ENCODE data around the gene BMPR1A. TPM values are rescaled to one million over a fixed set of nuclear protein-coding genes. Genes with fewer than 3 reads are reported as not detected.
A peak's percentile ranks its signal among the peaks of the same experiment; 100 is the strongest.
"Not testable (repeated sequence)": the region's sequence is repeated elsewhere in the genome, so short reads cannot be mapped to it uniquely, and the experiment has no call there.

BMPR1A gene
- total RNA-seq, 1 donor from 2014 or later: 0.51 TPM

DNA sequence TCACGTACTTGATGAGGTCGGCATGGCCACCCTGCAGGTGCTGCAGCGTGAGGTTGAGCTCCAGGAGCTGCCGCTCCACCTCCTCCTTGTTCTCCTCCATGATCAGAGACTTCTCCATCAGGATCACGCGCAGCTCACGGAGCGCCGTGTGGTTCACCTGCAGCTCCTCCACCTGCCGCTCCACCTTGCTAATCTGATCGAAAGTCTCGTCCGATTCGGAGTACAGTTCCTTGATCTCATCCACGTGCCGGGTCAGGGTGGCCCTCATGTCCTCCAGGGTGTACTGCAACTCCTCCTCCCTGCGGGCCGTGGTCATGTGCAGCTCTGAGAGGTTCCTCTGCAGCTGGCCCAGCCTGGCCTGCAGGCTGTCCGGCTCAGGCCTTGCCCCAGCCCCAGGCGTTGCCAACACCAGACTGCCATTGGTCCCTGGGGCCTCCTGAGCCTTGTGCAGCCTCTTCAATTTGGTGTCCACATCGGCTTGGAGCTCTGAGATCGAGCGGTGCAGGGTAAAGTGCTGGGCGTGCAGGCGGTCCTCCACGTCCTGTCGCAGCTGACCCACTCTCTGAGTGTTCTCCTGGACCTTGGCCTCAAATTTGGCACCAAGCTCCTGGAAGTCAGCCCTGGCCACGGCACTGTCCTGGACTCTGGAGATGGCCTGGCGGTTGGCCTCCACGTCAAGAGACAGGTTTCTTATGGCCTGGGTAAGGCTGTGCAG lies 187.1 kb downstream of the BMPR1A start:
- no peak for DNase-seq

DNA sequence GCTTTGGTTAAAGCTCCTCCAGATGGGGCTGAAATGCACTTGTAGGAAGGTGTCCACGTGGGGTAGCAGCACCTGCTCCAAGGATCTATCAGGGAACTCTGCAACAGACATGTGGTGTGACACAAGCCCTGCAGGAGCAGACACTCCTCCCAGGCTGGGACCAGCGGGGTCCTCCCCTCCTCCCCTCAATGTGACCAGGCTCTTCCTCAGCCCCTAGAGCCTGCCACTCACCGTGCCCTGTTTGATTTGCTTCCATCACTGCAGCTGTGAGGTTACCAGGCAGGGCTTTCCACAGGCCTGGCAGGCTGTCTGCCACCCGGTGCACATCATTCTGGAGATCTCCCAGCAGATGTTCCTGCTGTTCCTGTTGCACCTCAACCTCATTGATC lies 187.6 kb downstream of the BMPR1A start:
- no peak for DNase-seq

DNA sequence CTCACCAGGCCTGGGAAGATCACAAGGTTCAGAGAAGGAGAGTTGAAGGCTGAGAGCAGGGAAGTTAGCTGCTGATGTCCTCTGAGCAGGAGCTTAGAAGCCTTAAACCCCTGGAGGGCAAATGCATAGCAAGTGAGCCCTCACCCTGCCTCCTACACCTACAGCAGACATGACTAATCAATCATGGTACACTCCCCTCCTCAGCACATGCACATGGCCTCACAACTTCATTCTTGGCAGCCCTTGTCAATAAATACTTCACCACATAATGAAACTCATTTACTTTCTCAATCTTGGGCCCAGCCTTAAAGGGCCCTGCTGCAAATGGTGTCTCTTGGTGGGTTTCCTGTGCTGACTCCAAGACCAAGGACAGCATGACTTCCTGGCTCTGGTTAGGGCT lies 188.1 kb downstream of the BMPR1A start:
- no peak for DNase-seq

DNA sequence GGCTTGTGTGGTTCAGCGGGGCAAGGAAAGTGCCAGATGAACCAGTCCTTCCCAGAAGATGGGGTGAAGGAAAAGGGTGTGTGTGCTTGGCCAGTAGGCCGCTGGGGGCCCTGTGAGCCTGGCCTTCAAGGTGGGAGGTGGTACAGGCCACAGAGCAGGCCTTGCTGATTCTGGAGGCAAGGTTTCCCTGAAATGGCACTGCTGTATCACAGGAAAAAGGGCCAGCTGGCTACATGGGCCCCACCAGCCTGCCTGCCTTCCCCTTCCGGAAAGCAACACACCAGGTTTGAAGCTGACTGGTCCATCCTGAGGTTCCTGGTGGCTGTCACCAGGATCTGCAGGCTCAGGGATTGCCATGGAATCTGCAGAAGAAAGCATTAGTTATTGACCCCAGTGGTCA lies 188.5 kb downstream of the BMPR1A start:
- no peak for DNase-seq

DNA sequence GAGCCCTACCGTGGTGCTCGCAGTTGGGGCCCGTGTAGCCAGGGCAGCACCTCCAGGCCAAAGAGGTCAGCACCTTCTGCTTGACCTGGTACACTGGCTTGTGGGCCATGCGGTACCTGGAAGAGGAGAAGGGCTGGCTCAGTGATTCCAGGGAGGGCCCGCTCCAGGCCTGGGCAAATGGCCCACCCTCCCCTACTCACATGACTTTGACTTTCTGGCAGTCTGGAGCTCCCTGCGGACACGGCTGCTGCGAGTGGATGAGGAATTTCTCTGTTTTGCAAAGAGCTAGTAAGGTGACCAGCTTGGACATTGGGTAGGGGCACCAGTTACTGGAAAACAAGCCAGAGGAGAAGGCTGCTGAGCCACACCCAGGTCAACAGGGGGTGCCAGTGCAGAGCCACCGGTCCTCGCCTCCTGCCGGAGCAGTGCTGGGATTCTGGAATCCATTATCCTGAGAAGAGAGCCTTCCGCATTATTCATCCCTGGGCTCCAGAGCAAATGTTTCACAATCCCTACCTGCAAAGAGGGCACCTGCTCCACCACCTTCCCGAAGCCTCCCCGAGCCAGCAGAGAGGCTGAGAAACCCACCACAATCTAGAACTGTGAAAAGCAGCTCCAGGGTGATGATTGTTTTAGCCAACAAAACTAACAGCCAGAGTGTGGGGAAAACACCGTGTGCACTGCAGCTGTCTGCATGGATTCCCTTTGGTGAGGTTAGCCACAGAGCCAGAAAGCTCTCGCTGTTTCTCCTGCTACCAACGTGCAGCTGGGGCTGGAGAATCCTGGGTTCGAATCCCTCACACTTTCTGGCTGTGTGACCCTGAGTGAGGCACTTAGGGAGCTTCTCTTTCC lies 189.2 kb downstream of the BMPR1A start:
- peak; percentile 34 for DNase-seq

DNA sequence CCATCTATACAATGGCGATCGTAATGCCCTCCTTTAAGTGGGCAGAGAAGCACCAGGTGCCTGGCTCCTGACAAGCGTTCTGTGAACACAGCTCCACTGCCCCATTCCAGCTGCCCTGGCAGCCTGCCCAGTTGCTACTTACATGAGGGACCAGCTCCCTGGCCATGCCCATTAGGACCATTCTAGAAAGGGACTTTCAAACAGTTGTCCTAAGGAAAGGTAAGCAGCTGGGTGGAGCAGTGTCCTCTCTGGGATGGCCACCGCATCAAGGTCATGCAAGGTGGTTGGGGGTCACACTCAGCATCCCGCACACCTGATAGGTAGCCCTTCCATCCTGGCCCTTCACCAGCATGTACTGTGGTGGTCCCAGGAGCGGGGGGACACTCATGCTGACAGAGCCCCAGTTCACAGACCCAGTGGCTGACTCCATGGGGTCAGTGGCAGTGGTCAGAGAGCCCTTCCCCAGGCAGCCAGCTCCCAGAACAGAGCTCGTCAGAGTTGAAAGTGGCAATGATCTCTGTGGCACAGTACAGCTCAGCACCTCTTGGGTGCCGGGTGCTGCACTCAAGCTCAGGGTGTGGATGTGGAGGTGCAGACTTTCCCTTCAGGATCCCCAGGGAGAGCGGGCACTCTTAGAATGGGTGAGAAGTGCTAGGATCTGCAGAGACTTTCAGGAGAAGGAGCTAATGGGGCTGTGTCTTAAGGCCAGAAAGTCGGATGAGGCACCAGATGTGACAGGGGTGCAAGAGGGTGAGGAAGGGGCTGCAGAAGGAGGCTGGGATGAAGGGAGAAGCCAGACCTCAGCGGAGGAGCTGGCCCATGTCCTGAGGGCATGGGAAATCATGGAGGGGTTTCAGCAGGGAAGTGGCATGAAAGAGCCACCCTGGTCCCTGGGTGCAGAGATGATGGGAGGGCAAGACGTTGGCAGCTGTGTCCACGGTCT lies 190.1 kb downstream of the BMPR1A start:
- no peak for DNase-seq

DNA sequence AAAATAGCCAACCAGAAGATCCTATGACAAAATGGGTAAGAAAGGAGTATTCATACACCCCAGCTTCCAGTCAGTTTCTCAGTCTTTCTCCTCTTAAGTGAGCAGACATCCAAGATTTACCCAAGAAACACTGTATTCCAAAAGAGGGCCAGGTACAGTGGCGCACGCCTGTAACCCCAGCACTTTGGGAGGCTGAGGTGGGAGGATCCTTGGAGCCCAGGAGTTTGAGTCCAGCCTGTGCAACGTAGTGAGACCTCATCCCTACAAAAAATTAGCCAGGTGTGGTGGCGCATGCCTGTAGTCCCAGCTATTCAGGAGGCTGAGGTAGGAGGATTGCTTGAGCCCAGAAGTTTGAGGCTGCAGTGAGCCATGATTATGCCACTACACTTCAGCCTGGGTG lies 191.4 kb downstream of the BMPR1A start:
- not testable (repeated sequence) for DNase-seq

DNA sequence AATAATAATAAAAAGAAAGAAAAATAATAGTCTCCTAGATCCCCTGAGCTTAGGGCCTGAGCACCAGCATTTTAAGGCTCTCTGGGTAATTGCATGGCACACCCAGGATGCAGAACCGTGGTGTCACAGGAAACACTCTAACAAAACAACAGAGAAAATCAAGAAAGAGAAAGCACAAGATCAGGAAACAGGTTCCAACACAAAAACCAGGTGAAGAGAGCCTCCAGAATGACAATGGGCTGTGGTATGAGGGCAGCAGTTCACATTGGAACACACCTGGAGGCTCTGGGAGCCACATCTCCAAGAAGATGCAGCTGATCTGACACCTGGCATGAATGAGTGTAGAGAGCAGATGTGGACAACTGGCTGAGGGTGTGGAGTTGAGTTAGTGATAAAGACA lies 193.9 kb downstream of the BMPR1A start:
- no peak for DNase-seq

DNA sequence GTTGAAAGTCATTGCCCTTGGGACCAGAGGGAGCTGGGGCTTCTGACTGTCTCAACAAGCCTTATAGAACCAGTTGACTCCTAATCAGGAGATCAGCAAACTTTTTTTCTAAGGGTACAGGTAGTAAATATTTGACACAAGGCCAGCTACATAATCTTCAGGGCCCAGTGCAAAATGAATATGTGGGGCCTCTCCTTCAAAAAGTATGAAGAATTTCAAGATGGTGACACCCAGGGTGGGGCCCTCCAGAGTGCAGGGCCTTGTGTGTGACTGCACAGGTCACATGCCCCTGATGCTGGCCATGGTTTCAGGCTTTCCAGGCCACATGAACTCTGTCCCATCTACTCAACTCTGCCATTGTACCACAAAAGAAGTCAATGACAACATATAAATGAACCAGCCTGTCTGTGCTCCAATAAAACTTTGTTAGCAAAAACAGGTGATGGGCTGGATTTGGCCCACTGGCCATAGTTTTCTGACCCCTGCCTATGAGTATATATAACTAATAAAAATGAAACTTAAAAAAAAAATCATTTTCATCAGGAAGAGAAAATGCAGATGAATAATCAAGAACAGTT lies 194.9 kb downstream of the BMPR1A start:
- no peak for DNase-seq

DNA sequence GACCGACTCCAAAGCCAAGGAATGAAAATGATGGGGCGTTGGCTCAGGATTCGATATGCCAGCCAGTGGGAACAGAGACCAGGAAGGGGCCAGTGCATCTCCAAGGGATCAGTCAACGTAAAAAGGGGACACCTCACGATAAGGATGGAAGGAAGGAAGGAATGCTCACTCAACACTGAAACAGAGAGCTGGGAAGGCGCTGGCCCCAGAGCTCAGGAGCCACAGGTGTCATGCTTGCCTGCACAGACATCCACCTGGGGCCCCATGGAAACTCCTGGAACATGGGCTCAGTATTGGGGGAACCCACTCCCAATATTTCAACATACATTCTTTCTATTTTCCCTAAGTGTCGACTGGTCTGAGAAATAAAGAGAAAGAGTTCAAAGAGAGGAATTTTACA lies 195.7 kb downstream of the BMPR1A start:
- no peak for DNase-seq

DNA sequence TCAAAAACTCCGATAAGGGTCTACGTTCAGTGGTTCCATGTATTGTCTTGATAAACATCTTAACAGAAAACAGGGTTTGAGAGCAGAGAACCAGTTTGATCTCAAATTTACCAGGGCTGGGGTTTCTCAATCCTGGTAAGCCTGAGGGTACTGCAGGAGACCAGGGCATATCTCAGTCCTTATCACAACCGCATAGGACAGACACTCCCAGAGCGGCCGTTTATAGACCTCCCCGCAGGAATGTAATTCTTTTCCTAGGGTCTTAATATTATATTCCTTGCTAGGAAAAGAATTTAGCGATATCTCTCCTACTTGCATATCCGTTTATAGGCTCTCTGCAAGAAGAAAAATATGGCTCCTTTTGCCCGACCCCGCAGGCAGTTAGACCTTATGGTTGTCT lies 196.3 kb downstream of the BMPR1A start:
- DNase-seq: not testable (repeated sequence)

DNA sequence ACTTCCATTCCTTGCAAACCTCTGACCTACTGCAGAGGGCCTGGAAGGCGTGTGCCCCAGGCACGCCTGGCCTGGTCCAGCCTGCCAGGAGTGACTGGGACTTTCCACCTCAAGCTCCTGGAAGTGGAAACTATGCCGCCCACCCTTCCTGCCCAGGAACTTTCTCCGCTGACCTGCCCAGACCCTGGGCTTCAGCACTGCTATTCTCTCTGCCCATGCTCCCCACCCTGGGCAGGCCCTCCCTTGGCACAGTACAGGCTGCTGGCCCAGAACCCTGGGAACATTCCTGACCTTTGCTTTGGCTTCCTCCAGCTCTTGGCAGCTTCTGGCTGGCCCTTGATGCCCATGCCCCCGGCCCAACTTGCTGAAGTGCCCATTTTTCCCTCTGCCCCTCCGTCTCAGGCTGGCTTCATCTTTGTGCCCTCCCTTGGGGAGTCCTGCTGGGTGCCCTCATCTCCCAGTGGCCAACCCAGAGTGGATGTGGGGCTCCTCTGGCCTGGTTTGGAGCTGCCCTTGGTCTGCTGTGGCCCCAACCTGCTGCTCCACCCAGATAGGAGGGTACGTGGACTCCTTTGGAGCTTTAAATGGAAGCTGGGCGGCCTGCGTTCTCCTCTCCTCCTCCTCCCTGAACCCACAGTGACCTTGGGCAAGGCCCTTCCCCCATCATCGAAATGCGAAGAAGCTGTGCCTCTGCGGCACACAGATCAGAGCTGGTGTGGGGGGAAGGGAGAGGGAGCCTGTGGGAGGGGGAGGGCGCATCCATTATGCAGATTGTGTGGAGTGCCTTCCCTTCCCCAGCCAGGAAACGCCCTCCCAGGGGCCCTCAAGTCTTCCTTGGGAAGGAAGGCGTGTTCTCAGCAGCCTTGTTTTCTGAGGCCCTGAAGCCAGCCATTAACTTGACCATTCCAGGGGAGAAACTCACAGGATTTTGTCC lies 197.6 kb downstream of the BMPR1A start:
- DNase-seq: peak; percentile 87

DNA sequence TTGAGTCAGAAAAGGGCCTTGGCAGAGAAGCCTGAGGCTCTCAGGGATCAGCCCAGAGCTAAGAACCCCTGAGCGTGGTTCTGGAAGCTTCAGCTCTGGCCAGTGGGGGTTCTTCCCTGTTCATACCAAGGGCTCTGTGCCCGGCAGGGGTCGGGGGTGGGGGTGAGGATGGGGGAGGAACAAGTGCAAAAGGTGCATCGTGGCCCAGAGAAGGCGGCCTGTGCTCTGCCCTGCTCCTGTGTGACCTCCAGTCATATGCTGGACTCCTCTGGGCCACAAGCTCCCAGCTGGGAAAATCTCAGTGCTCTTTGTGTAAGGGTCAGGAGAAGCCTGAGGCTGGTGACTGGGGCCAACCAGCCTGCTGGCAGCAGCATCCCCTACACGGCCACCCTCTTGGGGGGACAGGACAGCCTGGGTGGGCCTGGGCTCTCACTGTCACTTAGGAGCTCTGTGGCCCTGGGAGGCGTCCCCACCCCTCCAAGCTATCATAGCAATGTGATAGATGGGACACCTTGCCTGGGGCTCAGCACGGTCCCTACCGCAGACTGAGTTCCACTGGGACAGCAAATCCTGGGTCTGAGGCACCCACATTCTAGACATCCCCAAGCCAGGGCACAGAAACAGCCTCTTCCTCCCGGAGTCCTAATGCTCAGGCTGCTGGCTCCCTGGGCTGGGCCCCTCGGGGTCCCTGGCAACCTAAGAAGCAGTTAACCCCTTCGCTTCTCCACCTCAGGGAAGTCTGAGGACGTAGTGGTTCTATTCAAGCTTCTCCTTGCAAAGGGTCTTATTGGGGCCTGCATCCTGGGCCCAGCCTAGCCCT lies 198.5 kb downstream of the BMPR1A start:
- DNase-seq: peak; percentile 29

DNA sequence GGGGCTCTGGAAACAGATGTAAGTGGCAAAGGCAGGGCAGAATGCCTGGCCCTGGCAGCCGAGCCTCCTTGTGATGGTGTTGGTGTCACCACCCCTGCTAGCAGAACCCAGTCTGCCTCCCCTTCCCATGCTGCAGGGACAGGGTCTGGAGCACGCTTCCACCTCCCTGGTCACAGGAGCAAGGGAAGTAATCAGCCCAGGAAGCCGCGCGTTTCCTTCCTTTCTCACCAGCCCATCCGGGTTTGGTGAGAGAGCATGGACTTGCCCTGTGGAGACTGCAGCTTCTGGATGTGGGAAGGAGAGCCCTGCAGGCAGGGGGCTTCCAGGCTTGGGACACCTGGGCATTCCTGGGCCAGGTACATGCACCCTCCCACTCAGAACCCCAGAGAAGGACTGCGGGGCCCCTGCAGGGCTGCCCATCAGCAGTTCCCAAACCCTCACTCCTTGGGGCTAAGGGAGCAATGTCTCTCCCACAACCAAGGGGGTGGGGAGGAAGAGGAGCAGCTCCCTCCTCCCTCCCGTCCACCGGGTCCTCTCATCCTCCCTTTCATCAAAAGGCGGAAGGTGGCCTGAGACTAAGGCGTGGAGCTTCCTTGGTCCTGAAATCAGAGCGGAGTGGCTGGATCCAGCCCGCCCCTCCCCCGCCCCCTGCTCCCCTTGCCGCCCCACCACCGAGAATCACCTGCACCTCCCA lies 199.2 kb downstream of the BMPR1A start:
- DNase-seq: peak; percentile 60

DNA sequence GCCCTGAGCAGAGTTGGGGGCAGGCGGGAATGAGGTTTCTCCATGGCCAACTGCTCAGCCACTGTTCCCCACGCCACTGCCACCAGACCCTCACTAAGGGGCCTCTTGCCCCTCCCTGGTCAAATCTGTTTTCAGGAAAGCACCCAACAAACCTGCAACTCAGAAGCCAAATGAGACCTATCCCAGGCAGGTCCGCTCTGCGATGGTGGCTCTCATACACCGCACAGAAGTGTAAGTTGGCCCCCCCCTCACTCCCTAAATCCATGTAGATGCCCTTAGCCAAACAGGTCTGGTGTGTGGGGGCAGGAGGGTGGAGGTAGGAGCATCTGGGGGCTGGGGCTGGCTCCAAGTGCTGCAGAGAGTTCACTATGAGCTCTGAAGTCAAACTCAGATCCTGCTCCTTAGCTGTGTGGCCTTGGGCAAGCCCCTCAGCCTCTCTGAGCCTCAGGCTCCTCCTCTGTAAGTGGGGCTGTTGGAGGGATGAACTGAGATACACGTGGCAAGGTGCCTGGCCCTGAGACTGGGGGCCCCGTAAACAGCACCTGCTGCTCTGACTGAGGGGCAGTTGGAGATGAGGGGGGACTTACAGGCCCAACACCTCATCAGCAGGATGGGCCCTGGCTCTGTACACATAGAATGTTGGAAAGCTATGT lies 199.9 kb downstream of the BMPR1A start:
- no peak for DNase-seq

DNA sequence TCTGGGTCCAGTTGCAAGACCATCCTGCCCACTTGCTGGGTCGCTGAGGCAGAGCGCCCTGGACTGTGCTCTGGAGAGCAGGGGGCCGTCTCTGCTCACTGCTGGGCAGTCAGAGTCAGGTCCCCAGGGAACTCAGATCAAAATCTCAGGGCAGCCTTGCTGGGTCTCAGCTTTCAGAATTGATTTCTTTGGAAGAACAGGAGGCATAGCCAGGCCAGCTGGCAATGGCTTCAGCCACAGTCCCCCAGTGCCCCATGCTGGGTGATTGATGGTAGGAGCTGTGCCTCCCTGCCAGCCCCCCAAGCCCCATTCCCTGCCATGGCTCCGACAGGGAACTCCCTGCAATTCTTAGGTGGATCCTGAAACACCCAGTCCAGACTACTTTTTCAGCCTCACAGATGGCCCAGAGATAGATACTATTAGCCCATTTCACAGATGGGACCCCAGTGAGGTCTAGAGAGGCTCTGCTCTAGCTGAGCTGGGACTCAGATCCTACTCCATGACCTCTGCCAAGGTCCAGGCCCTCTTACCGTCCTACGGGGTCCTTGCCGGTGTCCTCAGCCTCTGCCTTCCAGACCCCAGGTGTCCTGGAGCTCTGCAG lies 200.5 kb downstream of the BMPR1A start:
- DNase-seq: peak; percentile 37

DNA sequence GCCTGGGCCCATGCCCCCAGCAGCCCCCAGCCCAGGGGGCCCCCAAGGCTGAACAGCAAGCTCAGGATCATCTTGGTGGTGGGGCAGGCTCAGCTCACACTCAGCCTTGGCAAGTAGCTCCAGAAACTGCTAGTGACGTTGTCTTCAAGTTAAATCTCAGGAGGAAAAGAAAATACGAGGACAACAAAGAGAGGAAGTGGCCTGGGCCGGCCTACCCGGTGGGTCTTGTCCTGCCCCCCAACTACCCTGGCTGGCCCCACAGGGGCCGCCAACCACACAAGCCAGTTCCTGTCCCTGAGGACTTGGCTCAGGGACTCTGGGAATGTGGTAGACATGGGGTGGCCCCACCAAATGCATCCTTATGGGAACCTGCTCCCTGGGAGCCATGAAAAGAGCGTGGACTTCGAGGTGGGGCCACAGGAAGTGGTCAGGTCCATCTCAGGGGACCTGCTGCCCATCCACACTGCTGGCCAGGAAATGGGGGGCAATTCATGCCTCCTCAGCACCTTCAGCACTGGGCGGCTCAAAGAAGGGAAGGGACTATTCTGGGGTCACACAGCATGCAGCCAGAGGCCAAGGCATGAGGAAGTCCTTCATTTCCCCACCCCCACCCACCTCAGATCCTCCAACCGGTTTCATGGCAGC lies 201.2 kb downstream of the BMPR1A start, which contains the start of gene MMRN2:
Gene MMRN2, minus strand, starts transcription at position 145 of the 645 bp plus-strand sequence. Its CDS starts 74 bp downstream, at position 71.
- peak; percentile 83 for DNase-seq

All from dermis blood vessel endothelial cell (primary cell).